Keratinocyte (primary cell): ENCODE results near the gene ASB4.

Experiments used
- EZH2 ChIP-seq: IDR thresholded peaks from one replicate; pipeline ENCODE4 v1.6.1; 2012; ENCODE audit warnings: inconsistent platforms, mild to moderate bottlenecking, low read length, moderate library complexity
- TF ChIP-seq, protein P1 (sequence below), 3 experiments: IDR thresholded peaks in 1 of 3; conservative IDR thresholded peaks in 1 of 3; optimal IDR thresholded peaks in 1 of 3; 2 replicates in 2 of 3; 3 replicates in 1 of 3; pipeline versions ENCODE3 to v1.5.1; 2011; ENCODE audit warnings: low read length in 3 of 3, mild to moderate bottlenecking in 3 of 3, moderate library complexity in 2 of 3, control low read depth in 1 of 3, inconsistent platforms in 1 of 3; ENCODE audit not compliant: insufficient read depth in 2 of 3; ENCODE audit errors: extremely low read depth in 1 of 3

GRCh38 chr7:95485391-95486123, at the start of gene ASB4:
- TF ChIP-seq, protein P1, sequence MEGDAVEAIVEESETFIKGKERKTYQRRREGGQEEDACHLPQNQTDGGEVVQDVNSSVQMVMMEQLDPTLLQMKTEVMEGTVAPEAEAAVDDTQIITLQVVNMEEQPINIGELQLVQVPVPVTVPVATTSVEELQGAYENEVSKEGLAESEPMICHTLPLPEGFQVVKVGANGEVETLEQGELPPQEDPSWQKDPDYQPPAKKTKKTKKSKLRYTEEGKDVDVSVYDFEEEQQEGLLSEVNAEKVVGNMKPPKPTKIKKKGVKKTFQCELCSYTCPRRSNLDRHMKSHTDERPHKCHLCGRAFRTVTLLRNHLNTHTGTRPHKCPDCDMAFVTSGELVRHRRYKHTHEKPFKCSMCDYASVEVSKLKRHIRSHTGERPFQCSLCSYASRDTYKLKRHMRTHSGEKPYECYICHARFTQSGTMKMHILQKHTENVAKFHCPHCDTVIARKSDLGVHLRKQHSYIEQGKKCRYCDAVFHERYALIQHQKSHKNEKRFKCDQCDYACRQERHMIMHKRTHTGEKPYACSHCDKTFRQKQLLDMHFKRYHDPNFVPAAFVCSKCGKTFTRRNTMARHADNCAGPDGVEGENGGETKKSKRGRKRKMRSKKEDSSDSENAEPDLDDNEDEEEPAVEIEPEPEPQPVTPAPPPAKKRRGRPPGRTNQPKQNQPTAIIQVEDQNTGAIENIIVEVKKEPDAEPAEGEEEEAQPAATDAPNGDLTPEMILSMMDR (optimal IDR thresholded peaks at IDR 0.05 in 1 of 3, IDR thresholded peaks at IDR 0.05 in 1 of 3, conservative IDR thresholded peaks at IDR 0.05 in 1 of 3; ENCODE audit: extremely low read depth in 1 of 3, insufficient read depth in 2 of 3, low read length in 3 of 3): no peak
- no peak for TF ChIP-seq EZH2
